Neural progenitor cell (in vitro differentiated cells): Measurements from ENCODE around the gene YBX1. TPM values are rescaled to one million over a fixed set of nuclear protein-coding genes. Genes with fewer than 3 reads are reported as not detected.
A peak's percentile ranks its signal among the peaks of the same experiment; 100 is the strongest.

Experiments used
- DNase-seq: peaks from one replicate; pipeline ENCODE4 v3.0.0-alpha.2; 2016; ENCODE audit warnings: low spot score
- H2AFZ ChIP-seq: fragments of 200-600 bp; sonication (generic); replicated peaks from 2 replicates; pipeline ENCODE4 v1.6.1; 2016; ENCODE audit warnings: antibody characterized with exemption
- H3F3A ChIP-seq: fragments of 200-600 bp; sonication (generic); 2 replicates; pipeline ENCODE4 v1.6.1; 2016; ENCODE audit warnings: antibody characterized with exemption, low read depth
- H3K27ac ChIP-seq: fragments of 200-600 bp; sonication (generic); 2 replicates; pipeline ENCODE4 v1.5.1; 2016; ENCODE audit warnings: mild to moderate bottlenecking
- H3K27me3 ChIP-seq: fragments of 200-600 bp; sonication (generic); 2 replicates; pipeline ENCODE4 v1.6.1; 2016; ENCODE audit warnings: mild to moderate bottlenecking, moderate library complexity
- H3K36me3 ChIP-seq: fragments of 200-600 bp; sonication (generic); 2 replicates; pipeline ENCODE4 v1.5.1; 2016
- H3K4me1 ChIP-seq: fragments of 200-600 bp; sonication (generic); 2 replicates; pipeline ENCODE4 v1.6.1; 2016; ENCODE audit warnings: mixed run types
- H3K4me2 ChIP-seq: fragments of 200-600 bp; sonication (generic); 2 replicates; pipeline ENCODE4 v1.6.1; 2016
- H3K4me3 ChIP-seq: fragments of 200-600 bp; sonication (generic); 2 replicates; pipeline ENCODE4 v1.5.1; 2016
- H3K79me2 ChIP-seq: fragments of 200-600 bp; sonication (generic); 2 replicates; pipeline ENCODE4 v1.6.1; 2016; ENCODE audit warnings: low read depth
- H3K9ac ChIP-seq: fragments of 200-600 bp; sonication (generic); 2 replicates; pipeline ENCODE4 v1.6.1; 2016
- H3K9me3 ChIP-seq: fragments of 200-600 bp; sonication (generic); 2 replicates; pipeline ENCODE4 v1.5.1; 2016; ENCODE audit warnings: low read depth
- H4K20me1 ChIP-seq: fragments of 200-600 bp; sonication (generic); 2 replicates; pipeline ENCODE4 v1.6.1; 2016; ENCODE audit warnings: low read depth
- H3K27ac Mint-ChIP-seq: 3 replicates; pipeline ENCODE4 v1.8.0; 2021; ENCODE audit warnings: mixed read lengths
- H3K27me3 Mint-ChIP-seq: 2 replicates; pipeline ENCODE4 v1.8.0; 2022; ENCODE audit warnings: low read depth, mild to moderate bottlenecking, inconsistent platforms, moderate library complexity, mixed read lengths; ENCODE audit not compliant: insufficient read depth
- H3K36me3 Mint-ChIP-seq: 3 replicates; pipeline ENCODE4 v1.8.0; 2021; ENCODE audit warnings: mixed read lengths
- H3K4me1 Mint-ChIP-seq: 3 replicates; pipeline ENCODE4 v1.8.0; 2021; ENCODE audit warnings: mixed read lengths
- H3K4me3 Mint-ChIP-seq: 3 replicates; pipeline ENCODE4 v1.8.0; 2021; ENCODE audit warnings: mild to moderate bottlenecking, moderate library complexity, mixed read lengths
- H3K9me3 Mint-ChIP-seq: 3 replicates; pipeline ENCODE4 v1.8.0; 2020; ENCODE audit warnings: mixed read lengths
- EZH2 ChIP-seq: fragments of 200-600 bp; sonication (generic); IDR thresholded peaks from 2 replicates; pipeline ENCODE4 v1.6.1; 2017; ENCODE audit warnings: antibody characterized with exemption, mild to moderate bottlenecking, moderate library complexity
- EZH2phosphoT487 ChIP-seq: fragments of 200-600 bp; sonication (generic); IDR thresholded peaks from 2 replicates; pipeline ENCODE4 v1.6.1; 2017; ENCODE audit warnings: antibody characterized with exemption
- total RNA-seq: library from RNA; depleted of rRNA; stranded (reverse); fragments of >200 nt; gene quantifications from 2 replicates; pipeline ENCODE4 v1.2.3, GENCODE V29; 2015; ENCODE audit warnings: low replicate concordance
- TF ChIP-seq, protein P1 (sequence below): fragments of 200-600 bp; sonication (generic); IDR thresholded peaks from 2 replicates; pipeline ENCODE4 v1.5.1; 2017; ENCODE audit warnings: antibody characterized with exemption, mild to moderate bottlenecking

Gene YBX1
- total RNA-seq, 1 donor from 2014 or later, result 1,610 TPM

DNA sequence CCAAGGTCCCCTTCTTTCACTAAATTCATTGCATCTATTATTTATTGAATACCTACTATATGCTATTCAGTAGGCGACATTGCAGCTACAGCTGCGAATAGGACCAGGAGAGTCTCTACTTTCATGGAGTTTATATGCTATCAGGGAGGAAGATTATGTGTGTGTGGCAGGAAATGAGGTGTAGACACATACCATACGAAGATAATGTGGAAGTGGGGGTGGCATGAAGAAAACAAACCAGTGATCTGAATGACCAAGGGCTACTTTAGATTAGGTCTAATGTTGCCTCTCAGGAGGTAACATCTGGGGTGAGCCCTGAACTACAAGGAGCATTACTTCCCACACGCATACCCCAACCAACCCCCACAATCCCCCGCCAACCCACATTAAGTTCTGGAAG is 25.0 kb upstream of the YBX1 start:
- H3K79me2 ChIP-seq, result peaks cover 19% of the 10 kb centered on the region
- no peaks in the 10 kb centered on the region for H3K9me3 ChIP-seq
- H3K27me3 ChIP-seq, result peaks cover 23% of the 10 kb centered on the region
- peak overlapping the region; percentile 93 for H3K4me2 ChIP-seq
- no peak for TF ChIP-seq EZH2phosphoT487
- TF ChIP-seq, protein P1, sequence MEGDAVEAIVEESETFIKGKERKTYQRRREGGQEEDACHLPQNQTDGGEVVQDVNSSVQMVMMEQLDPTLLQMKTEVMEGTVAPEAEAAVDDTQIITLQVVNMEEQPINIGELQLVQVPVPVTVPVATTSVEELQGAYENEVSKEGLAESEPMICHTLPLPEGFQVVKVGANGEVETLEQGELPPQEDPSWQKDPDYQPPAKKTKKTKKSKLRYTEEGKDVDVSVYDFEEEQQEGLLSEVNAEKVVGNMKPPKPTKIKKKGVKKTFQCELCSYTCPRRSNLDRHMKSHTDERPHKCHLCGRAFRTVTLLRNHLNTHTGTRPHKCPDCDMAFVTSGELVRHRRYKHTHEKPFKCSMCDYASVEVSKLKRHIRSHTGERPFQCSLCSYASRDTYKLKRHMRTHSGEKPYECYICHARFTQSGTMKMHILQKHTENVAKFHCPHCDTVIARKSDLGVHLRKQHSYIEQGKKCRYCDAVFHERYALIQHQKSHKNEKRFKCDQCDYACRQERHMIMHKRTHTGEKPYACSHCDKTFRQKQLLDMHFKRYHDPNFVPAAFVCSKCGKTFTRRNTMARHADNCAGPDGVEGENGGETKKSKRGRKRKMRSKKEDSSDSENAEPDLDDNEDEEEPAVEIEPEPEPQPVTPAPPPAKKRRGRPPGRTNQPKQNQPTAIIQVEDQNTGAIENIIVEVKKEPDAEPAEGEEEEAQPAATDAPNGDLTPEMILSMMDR, result no peak
- TF ChIP-seq EZH2, result no peak
- H3K4me3 ChIP-seq, result no peak overlapping the region
- peaks cover 2% of the 10 kb centered on the region for H3K27me3 Mint-ChIP-seq
- peak overlapping the region; percentile 95 for H3K4me3 Mint-ChIP-seq
- H3K4me1 Mint-ChIP-seq, result peaks cover 24% of the 10 kb centered on the region
- H3K27ac ChIP-seq, result no peak overlapping the region
- no peaks in the 10 kb centered on the region for H4K20me1 ChIP-seq
- H3F3A ChIP-seq, result peaks cover 11% of the 10 kb centered on the region
- peaks cover 9% of the 10 kb centered on the region for H3K36me3 Mint-ChIP-seq
- H3K9ac ChIP-seq, result no peak overlapping the region
- peak overlapping the region; percentile 95 for H2AFZ ChIP-seq
- H3K27ac Mint-ChIP-seq, result peak overlapping the region; percentile 54
- DNase-seq, result no peak
- H3K9me3 Mint-ChIP-seq, result no peaks in the 10 kb centered on the region
- peaks cover 11% of the 10 kb centered on the region for H3K4me1 ChIP-seq
- H3K36me3 ChIP-seq, result no peaks in the 10 kb centered on the region

DNA sequence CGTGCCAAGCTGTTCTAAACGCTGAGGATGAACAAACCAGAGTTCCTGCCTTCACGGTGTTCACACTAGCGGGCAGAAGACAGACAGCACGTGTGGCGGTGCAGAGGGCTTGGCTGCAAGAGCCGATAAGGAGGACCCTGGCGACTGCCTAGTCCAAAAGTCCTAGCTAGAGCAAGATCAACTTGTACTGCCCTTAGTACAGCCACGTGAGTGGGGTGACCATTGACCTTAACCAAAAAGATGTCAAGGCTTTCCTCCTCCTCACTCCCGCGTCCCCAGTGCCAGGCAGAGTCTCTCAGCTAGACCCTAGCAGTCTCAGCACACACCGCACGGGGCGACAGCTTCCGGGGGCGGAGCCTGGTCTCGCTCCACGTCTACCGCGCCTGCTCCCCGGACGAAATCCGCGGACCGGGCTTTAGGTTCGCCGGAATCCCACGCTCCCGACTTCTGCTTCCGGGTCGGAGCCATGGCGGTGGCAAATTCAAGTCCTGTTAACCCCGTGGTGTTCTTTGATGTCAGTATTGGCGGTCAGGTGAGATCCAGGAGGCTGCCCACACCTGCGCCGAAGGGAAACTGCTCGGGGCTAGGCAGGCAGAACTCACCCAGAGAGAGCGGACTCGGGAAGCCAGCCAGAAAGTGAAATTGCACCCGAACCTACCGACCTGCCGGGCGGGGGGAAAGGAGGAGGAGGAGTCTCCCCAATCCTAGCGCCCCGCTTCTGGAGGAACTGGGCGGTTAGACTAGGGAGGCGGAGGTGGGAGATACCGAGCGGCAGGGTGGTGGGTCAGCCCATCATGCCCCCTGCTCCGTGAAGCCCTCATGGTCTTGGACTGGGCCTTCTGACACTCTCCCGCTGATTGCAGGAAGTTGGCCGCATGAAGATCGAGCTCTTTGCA is 24.0 kb upstream of the YBX1 start, which contains the start of gene PPIH:
Gene PPIH (plus strand): TSS at position 443 of the 896 bp plus-strand sequence. CDS start 24 bp downstream, at position 467.
- no peaks in the 10 kb centered on the region for H3K9me3 ChIP-seq
- H3F3A ChIP-seq, result peaks cover 11% of the 10 kb centered on the region
- peak within 1 kb of the TSS; percentile 93 for H3K4me2 ChIP-seq
- peaks cover 11% of the 10 kb centered on the region for H3K4me1 ChIP-seq
- peaks cover 24% of the 10 kb centered on the region for H3K4me1 Mint-ChIP-seq
- peaks cover 9% of the 10 kb centered on the region for H3K36me3 Mint-ChIP-seq
- H3K79me2 ChIP-seq, result peaks cover 25% of the 10 kb centered on the region
- peak within 1 kb of the TSS; percentile 95 for H3K4me3 Mint-ChIP-seq
- H3K9ac ChIP-seq, result peak within 1 kb of the TSS; percentile 38
- peak within 1 kb of the TSS; percentile 92 for H3K27ac Mint-ChIP-seq
- H4K20me1 ChIP-seq, result no peaks in the 10 kb centered on the region
- H2AFZ ChIP-seq, result peak within 1 kb of the TSS; percentile 95
- H3K36me3 ChIP-seq, result no peaks in the 10 kb centered on the region
- H3K27ac ChIP-seq, result no peak within 1 kb of the TSS
- H3K9me3 Mint-ChIP-seq, result no peaks in the 10 kb centered on the region
- TF ChIP-seq EZH2phosphoT487 (no peak), EZH2 (no peak)
- TF ChIP-seq, protein P1, result peak; percentile 33
- H3K4me3 ChIP-seq, result peak within 1 kb of the TSS; percentile 79
- peaks cover 13% of the 10 kb centered on the region for H3K27me3 ChIP-seq
- H3K27me3 Mint-ChIP-seq, result peaks cover 2% of the 10 kb centered on the region
- DNase-seq, result peak; percentile 96

DNA sequence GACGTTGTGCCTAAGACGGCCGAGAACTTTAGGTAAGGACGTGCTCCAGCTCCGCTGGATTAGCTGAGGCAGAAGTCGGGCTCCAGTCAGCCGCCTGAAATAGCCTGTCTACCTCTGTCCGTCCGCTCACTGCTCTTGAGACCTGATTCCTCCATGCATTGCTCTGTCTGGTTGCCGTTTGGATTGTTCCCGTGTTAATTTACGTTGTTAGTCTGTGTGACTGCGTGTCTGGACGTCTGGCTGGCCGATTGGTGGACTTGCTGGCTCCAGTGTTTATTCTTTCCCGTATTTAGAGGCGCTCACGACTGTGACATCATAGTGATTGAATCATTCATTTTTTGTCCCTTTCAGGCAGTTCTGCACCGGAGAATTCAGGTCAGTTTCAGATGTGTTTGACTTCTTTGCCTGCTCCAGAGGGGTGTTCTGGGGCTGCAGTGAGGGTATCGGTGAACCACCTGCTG is 23.3 kb upstream of the YBX1 start:
- peak overlapping the region; percentile 92 for H3K27ac Mint-ChIP-seq
- H3K4me1 Mint-ChIP-seq, result peaks cover 24% of the 10 kb centered on the region
- H3K27ac ChIP-seq, result no peak overlapping the region
- no peaks in the 10 kb centered on the region for H4K20me1 ChIP-seq
- H3K36me3 ChIP-seq, result no peaks in the 10 kb centered on the region
- H3K36me3 Mint-ChIP-seq, result peaks cover 9% of the 10 kb centered on the region
- H2AFZ ChIP-seq, result peak overlapping the region; percentile 93
- peaks cover 25% of the 10 kb centered on the region for H3K79me2 ChIP-seq
- peak; percentile 50 for DNase-seq
- H3F3A ChIP-seq, result peaks cover 11% of the 10 kb centered on the region
- no peaks in the 10 kb centered on the region for H3K9me3 Mint-ChIP-seq
- peak overlapping the region; percentile 79 for H3K4me3 ChIP-seq
- peaks cover 11% of the 10 kb centered on the region for H3K4me1 ChIP-seq
- peak overlapping the region; percentile 38 for H3K9ac ChIP-seq
- peak overlapping the region; percentile 95 for H3K4me3 Mint-ChIP-seq
- H3K27me3 Mint-ChIP-seq, result peaks cover 2% of the 10 kb centered on the region
- H3K27me3 ChIP-seq, result peaks cover 6% of the 10 kb centered on the region
- TF ChIP-seq EZH2phosphoT487 (no peak), EZH2 (no peak)
- TF ChIP-seq, protein P1, result no peak
- peak overlapping the region; percentile 93 for H3K4me2 ChIP-seq
- no peaks in the 10 kb centered on the region for H3K9me3 ChIP-seq
